Coronary artery (tissue), 2 donors: ENCODE data around the gene TMEM219.

Source experiments
- DNase-seq: peaks from one replicate; pipeline ENCODE4 v3.0.0-alpha.2; 2017; ENCODE audit warnings: low spot score
- H3K27ac ChIP-seq, 2 donors: fragments of 200-600 bp; sonication (generic); one replicate each; pipeline ENCODE4 v1.5.1; 2016 to 2019
- H3K4me3 ChIP-seq: fragments of 200-600 bp; sonication (generic); 2 replicates; pipeline ENCODE4 v1.5.1; 2016; ENCODE audit warnings: mild to moderate bottlenecking, moderate library complexity
- CTCF ChIP-seq: fragments of 200-600 bp; sonication (generic); IDR thresholded peaks from one replicate; pipeline ENCODE4 v1.5.1; 2019; ENCODE audit warnings: antibody characterized with exemption

The TMEM219 gene

GRCh38 chr16:30018731-30019158 is 56.9 kb downstream of the TMEM219 start:
- Histone ChIP-seq H3K4me3 (no peak overlapping the region), H3K27ac (no peak overlapping the region)
- no peak for DNase-seq
- no peak for TF ChIP-seq CTCF
